Subcutaneous adipose tissue (tissue), 4 donors: ENCODE data around the gene TNS1. TPM values are rescaled to one million over a fixed set of nuclear protein-coding genes. Genes with fewer than 3 reads are reported as not detected.

Experiments
- total RNA-seq, 4 donors: library from RNA; depleted of rRNA; stranded (reverse); fragments of >200 nt; gene quantifications; one replicate each; pipeline ENCODE4 v1.1.0, GENCODE V29; 2016
- TF ChIP-seq, protein P1 (sequence below): fragments of 450-650 bp; IDR thresholded peaks from one replicate; pipeline ENCODE4 v1.5.1; 2016; ENCODE audit warnings: low read depth, mild to moderate bottlenecking, control low read depth, antibody characterized with exemption, moderate library complexity

TNS1 gene
- total RNA-seq, 4 donors from 2014 or later: 310 to 1,168 (median 450) TPM

DNA sequence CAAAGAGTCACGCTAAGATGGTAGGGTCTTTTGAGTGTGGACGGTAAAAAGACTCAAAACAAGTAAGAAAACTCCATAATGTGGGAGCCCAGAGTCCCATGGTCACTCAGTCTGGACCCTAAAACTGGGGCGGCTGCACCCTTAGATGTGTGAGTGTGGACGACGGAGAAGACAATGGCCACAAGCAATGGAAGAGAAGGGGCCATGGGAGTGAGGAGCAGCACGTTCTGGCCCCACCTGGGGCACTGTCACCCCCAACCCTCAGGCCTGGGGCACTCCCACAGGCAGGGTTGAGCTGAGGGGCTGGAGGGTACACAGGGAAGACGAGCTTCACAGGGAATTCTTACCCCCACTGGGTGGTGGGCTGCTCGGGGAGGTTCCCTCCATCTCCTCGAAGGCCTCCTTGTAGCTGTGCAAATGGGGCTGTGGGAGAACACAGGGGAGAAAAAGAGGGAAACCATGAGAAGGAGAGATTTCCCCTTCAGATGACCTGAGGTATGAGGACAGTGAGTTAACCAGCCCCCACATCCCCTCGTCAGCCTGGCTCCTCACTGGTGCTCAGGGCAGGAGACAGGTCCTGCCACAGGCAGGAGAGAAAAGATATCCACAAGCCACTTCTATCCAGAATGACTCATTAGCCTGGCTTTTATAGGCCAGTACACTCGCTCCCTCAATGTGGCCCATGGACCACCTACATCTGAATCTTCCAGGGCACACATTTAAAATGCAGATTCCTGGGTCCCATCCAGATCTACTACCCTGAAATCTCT is 167.9 kb downstream of the TNS1 start:
- TF ChIP-seq, protein P1, sequence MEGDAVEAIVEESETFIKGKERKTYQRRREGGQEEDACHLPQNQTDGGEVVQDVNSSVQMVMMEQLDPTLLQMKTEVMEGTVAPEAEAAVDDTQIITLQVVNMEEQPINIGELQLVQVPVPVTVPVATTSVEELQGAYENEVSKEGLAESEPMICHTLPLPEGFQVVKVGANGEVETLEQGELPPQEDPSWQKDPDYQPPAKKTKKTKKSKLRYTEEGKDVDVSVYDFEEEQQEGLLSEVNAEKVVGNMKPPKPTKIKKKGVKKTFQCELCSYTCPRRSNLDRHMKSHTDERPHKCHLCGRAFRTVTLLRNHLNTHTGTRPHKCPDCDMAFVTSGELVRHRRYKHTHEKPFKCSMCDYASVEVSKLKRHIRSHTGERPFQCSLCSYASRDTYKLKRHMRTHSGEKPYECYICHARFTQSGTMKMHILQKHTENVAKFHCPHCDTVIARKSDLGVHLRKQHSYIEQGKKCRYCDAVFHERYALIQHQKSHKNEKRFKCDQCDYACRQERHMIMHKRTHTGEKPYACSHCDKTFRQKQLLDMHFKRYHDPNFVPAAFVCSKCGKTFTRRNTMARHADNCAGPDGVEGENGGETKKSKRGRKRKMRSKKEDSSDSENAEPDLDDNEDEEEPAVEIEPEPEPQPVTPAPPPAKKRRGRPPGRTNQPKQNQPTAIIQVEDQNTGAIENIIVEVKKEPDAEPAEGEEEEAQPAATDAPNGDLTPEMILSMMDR: no peak

- TF ChIP-seq, protein P1: no peak
Measured at GRCh38 chr2:217834057-217834620, 168.7 kb downstream of the TNS1 start.

GRCh38 chr2:217833439-217833838 is 169.4 kb downstream of the TNS1 start:
- TF ChIP-seq, protein P1: no peak

DNA sequence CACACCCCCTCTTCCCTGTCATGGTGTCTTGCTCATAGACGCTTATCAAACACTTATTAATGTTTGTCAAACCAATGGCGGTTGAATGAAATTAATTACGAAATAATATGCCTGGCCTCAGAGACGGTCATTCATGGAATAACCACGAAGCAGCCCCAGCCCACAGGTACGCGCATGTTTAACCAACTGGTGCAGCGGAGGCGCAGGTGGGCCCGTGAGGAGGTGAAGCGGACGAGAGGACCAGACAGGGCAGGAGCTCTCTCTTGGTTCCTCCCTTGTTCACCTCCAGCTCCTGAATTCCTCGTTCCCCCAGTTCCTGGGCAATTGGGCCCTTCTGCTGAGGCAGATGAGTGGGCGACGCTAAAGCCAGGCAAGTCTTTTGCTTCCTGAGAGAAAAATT is 169.8 kb downstream of the TNS1 start:
- TF ChIP-seq, protein P1: no peak

DNA sequence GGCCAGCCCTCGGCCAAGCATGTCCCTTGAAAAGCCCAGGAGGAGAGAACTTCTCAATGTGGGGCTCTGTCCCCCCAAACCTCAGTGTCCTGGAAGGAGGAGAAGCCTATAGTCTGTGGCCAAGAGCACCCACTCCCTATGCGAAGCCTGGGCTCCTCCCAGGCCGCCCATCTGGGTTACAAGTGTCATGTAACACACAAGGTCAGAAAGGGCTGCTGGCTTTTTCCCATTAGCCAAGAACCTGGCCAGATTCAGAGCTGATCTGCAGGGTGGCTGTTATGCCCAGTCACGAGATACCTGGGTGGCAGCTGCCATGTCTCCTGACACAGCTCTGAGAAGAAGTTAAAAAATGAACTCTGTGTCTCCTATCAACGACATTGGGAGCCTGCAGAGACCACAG is 170.7 kb downstream of the TNS1 start:
- TF ChIP-seq, protein P1: no peak

GRCh38 chr2:217831306-217831705 is 171.5 kb downstream of the TNS1 start:
- TF ChIP-seq, protein P1: no peak

DNA sequence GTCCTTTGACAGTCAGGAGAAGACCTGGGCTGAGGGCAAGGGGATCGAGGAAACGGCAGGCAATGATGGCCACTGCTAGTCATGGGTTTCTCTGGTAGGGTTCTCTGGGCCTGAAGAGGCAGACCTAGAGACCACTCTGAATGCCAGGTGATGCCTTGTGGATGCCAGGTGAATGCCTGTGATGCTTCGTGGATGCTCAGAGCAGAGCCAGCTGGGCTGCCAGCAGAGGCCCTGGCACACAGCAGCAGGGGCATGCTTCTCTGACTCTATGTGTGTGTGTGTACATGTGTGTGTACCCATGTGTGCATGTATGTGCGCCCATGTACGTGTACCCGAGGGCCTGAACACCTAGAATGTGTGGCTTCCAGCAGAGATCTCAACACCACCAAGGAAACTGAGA is 172.0 kb downstream of the TNS1 start:
- TF ChIP-seq, protein P1: no peak
